ENCODE data around the gene PPP1R12B. TPM values are rescaled to one million over a fixed set of nuclear protein-coding genes. Genes with fewer than 3 reads are reported as not detected.

The PPP1R12B gene
- total and polyA plus RNA-seq, 4 donors, result 4.0 to 31.6 (median 9.7) TPM

DNA sequence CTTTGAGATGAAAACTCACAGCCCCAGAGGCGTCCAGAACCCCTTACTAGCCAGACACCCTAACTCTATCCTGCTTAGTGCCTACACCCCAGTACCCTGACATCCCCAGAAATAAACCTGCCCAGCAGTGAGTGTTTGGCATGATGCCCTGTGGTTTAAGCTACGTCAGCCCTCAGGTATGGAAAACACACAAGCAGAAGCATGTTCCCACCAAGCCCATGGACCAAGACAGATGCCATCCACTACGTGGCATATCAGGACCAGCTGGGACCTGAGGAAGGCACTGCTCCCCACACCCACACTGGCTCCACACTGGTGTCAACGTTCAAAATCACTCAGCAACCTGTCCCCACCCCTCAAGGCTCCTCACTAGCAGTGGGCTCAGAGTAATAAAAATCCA lies 245.3 kb downstream of the PPP1R12B start:
- TF ChIP-seq TAF1 (conservative IDR thresholded peaks at IDR 0.05), result no peak
- TF ChIP-seq EGR1 (IDR thresholded peaks at IDR 0.05; ENCODE audit: low read depth in 2 of 2), result no peak
- TF ChIP-seq, protein P1, sequence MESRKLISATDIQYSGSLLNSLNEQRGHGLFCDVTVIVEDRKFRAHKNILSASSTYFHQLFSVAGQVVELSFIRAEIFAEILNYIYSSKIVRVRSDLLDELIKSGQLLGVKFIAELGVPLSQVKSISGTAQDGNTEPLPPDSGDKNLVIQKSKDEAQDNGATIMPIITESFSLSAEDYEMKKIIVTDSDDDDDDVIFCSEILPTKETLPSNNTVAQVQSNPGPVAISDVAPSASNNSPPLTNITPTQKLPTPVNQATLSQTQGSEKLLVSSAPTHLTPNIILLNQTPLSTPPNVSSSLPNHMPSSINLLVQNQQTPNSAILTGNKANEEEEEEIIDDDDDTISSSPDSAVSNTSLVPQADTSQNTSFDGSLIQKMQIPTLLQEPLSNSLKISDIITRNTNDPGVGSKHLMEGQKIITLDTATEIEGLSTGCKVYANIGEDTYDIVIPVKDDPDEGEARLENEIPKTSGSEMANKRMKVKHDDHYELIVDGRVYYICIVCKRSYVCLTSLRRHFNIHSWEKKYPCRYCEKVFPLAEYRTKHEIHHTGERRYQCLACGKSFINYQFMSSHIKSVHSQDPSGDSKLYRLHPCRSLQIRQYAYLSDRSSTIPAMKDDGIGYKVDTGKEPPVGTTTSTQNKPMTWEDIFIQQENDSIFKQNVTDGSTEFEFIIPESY (IDR thresholded peaks at IDR 0.05), result no peak
- TF ChIP-seq, protein P2, sequence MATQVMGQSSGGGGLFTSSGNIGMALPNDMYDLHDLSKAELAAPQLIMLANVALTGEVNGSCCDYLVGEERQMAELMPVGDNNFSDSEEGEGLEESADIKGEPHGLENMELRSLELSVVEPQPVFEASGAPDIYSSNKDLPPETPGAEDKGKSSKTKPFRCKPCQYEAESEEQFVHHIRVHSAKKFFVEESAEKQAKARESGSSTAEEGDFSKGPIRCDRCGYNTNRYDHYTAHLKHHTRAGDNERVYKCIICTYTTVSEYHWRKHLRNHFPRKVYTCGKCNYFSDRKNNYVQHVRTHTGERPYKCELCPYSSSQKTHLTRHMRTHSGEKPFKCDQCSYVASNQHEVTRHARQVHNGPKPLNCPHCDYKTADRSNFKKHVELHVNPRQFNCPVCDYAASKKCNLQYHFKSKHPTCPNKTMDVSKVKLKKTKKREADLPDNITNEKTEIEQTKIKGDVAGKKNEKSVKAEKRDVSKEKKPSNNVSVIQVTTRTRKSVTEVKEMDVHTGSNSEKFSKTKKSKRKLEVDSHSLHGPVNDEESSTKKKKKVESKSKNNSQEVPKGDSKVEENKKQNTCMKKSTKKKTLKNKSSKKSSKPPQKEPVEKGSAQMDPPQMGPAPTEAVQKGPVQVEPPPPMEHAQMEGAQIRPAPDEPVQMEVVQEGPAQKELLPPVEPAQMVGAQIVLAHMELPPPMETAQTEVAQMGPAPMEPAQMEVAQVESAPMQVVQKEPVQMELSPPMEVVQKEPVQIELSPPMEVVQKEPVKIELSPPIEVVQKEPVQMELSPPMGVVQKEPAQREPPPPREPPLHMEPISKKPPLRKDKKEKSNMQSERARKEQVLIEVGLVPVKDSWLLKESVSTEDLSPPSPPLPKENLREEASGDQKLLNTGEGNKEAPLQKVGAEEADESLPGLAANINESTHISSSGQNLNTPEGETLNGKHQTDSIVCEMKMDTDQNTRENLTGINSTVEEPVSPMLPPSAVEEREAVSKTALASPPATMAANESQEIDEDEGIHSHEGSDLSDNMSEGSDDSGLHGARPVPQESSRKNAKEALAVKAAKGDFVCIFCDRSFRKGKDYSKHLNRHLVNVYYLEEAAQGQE (IDR thresholded peaks at IDR 0.05), result no peak
- no peak for TF ChIP-seq FOXA1 (IDR thresholded peaks at IDR 0.05)
- TF ChIP-seq, protein P3, sequence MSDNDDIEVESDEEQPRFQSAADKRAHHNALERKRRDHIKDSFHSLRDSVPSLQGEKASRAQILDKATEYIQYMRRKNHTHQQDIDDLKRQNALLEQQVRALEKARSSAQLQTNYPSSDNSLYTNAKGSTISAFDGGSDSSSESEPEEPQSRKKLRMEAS (IDR thresholded peaks at IDR 0.05), result no peak
- no peak for TF ChIP-seq JUND (IDR thresholded peaks at IDR 0.05)
- no peak for TF ChIP-seq NR2F2 (IDR thresholded peaks at IDR 0.05)
- TF ChIP-seq, protein P4, sequence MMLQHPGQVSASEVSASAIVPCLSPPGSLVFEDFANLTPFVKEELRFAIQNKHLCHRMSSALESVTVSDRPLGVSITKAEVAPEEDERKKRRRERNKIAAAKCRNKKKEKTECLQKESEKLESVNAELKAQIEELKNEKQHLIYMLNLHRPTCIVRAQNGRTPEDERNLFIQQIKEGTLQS (IDR thresholded peaks at IDR 0.05), result no peak
- no peak for TF ChIP-seq SP1 (IDR thresholded peaks at IDR 0.05)
- no peak for TF ChIP-seq RAD21 (IDR thresholded peaks at IDR 0.05)
- TF ChIP-seq, protein P5, sequence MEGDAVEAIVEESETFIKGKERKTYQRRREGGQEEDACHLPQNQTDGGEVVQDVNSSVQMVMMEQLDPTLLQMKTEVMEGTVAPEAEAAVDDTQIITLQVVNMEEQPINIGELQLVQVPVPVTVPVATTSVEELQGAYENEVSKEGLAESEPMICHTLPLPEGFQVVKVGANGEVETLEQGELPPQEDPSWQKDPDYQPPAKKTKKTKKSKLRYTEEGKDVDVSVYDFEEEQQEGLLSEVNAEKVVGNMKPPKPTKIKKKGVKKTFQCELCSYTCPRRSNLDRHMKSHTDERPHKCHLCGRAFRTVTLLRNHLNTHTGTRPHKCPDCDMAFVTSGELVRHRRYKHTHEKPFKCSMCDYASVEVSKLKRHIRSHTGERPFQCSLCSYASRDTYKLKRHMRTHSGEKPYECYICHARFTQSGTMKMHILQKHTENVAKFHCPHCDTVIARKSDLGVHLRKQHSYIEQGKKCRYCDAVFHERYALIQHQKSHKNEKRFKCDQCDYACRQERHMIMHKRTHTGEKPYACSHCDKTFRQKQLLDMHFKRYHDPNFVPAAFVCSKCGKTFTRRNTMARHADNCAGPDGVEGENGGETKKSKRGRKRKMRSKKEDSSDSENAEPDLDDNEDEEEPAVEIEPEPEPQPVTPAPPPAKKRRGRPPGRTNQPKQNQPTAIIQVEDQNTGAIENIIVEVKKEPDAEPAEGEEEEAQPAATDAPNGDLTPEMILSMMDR (IDR thresholded peaks at IDR 0.05; ENCODE audit: low read depth, low read length, missing input control), result no peak
- no peak for TF ChIP-seq GABPA (IDR thresholded peaks at IDR 0.05 in 1 of 2, conservative IDR thresholded peaks at IDR 0.05 in 1 of 2)
- TF ChIP-seq FOXA2 (IDR thresholded peaks at IDR 0.05), result no peak
- TF ChIP-seq HNF4A (conservative IDR thresholded peaks at IDR 0.05), result no peak
- no peak for DNase-seq (ENCODE audit: low spot score)
- Histone ChIP-seq H3K27me3 (ENCODE audit: control insufficient read depth in 4 of 4, insufficient read depth in 4 of 4, low read length in 3 of 4) (no peaks in the 10 kb centered on the region), H3K4me3 (ENCODE audit: low read depth in 1 of 3, low read length in 3 of 3) (no peak overlapping the region), H3K9me3 (ENCODE audit: control insufficient read depth in 4 of 4, low read length in 3 of 4) (no peaks in the 10 kb centered on the region), H3K27ac (ENCODE audit: low read depth in 1 of 2, low read length in 2 of 2) (no peak overlapping the region), H3K36me3 (ENCODE audit: control insufficient read depth in 4 of 4, insufficient read depth in 3 of 4, low read depth in 1 of 4, low read length in 3 of 4) (peaks cover 0 to 3% (median 0%) of the 10 kb centered on the region in 4 donors), H3K4me1 (ENCODE audit: control insufficient read depth in 4 of 4, insufficient read depth in 4 of 4, low read length in 3 of 4) (peaks cover 0 to 2% (median 0%) of the 10 kb centered on the region in 4 donors), H3K9ac (ENCODE audit: low read depth in 1 of 2, low read length in 2 of 2) (no peak overlapping the region)
- WGBS, result 92% methylated on average over 4 of the region's 4 CpGs

DNA sequence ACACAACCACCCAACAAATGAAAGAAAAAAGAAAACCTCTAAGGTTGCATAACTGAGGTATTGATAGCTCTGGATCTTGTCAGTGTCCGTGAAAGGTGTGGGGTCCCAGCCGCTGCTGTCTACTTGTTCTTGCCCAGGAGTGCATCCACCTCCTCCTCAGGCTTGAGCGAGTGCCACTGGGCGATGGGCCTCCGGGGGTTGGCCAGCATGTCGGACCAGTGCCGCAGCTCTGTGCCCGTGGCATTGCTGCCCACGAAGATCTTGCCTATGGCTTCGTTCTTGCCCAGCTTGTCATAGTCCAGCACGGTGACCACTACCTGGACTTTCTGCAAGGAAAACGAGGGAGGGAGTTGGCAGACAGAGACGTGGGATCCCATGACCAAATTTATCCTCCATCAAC lies 248.1 kb downstream of the PPP1R12B start:
- Histone ChIP-seq H3K27me3 (ENCODE audit: control insufficient read depth in 4 of 4, insufficient read depth in 4 of 4, low read length in 3 of 4) (no peaks in the 10 kb centered on the region), H3K4me3 (ENCODE audit: low read depth in 1 of 3, low read length in 3 of 3) (no peak overlapping the region), H3K4me1 (ENCODE audit: control insufficient read depth in 4 of 4, insufficient read depth in 4 of 4, low read length in 3 of 4) (no peaks in the 10 kb centered on the region), H3K9me3 (ENCODE audit: control insufficient read depth in 4 of 4, low read length in 3 of 4) (no peaks in the 10 kb centered on the region), H3K9ac (ENCODE audit: low read depth in 1 of 2, low read length in 2 of 2) (no peak overlapping the region), H3K36me3 (ENCODE audit: control insufficient read depth in 4 of 4, insufficient read depth in 3 of 4, low read depth in 1 of 4, low read length in 3 of 4) (peaks cover 0 to 3% (median 0%) of the 10 kb centered on the region in 4 donors), H3K27ac (ENCODE audit: low read depth in 1 of 2, low read length in 2 of 2) (no peak overlapping the region)
- no peak for DNase-seq (ENCODE audit: low spot score)
- 89% methylated on average over 13 of the region's 13 CpGs for WGBS
- TF ChIP-seq, protein P1 (IDR thresholded peaks at IDR 0.05), result no peak
- TF ChIP-seq RAD21 (IDR thresholded peaks at IDR 0.05) (no peak), GABPA (IDR thresholded peaks at IDR 0.05 in 1 of 2, conservative IDR thresholded peaks at IDR 0.05 in 1 of 2) (no peak), RXRA (IDR thresholded peaks at IDR 0.05) (no peak)
- TF ChIP-seq, protein P4 (IDR thresholded peaks at IDR 0.05), result no peak

Measured in liver (tissue), 9 donors.